Measurements from ENCODE around the gene DCX. TPM values are rescaled to one million over a fixed set of nuclear protein-coding genes. Genes with fewer than 3 reads are reported as not detected.
A peak's percentile ranks its signal among the peaks of the same experiment; 100 is the strongest.

Gene DCX
- total and polyA plus RNA-seq, 2 of the 4 experiments (the other 2 are of a cell fraction), result not detected

DNA sequence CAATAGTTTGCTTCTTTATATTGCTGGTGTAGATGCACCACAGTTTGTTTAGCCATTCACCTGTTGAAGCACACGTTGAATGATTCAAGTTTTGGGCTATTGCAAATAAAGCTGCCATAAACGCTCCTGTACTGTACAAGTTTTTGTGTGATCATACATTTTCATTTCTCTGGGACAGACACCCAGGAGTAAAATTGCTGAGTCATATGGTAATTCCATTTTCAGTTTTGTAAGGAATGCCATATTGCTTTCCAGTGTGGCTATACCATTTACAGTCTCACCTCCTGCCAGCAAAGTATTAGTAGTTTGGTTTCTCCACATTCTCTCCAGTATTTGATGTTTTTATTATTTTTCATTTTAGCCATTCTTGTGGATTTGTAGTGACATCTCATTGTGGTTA, 109.7 kb downstream of the DCX start:
- H3K18ac ChIP-seq (ENCODE audit: low read depth, low read length), result no peak overlapping the region
- DNase-seq (no peak), ATAC-seq (ENCODE audit: low read depth) (no peak)
- H3K14ac ChIP-seq (replicated peaks; ENCODE audit: low read depth, low read length), result no peak overlapping the region
- H2BK5ac ChIP-seq (ENCODE audit: low read depth, low read length, poor library complexity, severe bottlenecking), result no peak overlapping the region
- H3K79me1 ChIP-seq (ENCODE audit: low read depth in 1 of 2, low read length in 2 of 2), result no peaks in the 10 kb centered on the region
- H2BK15ac ChIP-seq (ENCODE audit: low read depth, low read length), result no peak overlapping the region
- POLR2A ChIA-PET (ENCODE audit: unreplicated experiment), result no interaction called here
- H3K4me2 ChIP-seq (ENCODE audit: low read depth, low read length), result no peak overlapping the region
- H2BK120ac ChIP-seq (ENCODE audit: low read depth, low read length), result no peak overlapping the region
- intact Hi-C loops (cut with micrococcal nuclease), result no loop called here
- CTCF ChIA-PET, result no interaction called here
- H3K27ac ChIP-seq (ENCODE audit: insufficient read depth, low read length), result no peak overlapping the region
- WGBS, 2 experiments (ENCODE audit: extremely low coverage in 2 of 2, insufficient read length in 1 of 2), result no CpG with 5 or more reads among the region's 2 CpGs
- H3K4me1 ChIP-seq (ENCODE audit: control insufficient read depth, insufficient read depth, low read length), result no peaks in the 10 kb centered on the region
- TF ChIP-seq MAFK (IDR thresholded peaks at IDR 0.05; ENCODE audit: low read depth, low read length) (peak; percentile 67), NFE2L2 (IDR thresholded peaks at IDR 0.05; ENCODE audit: low read depth, low read length) (peak; percentile 87), FOS (IDR thresholded peaks at IDR 0.05; ENCODE audit: low read depth, low read length) (no peak), POLR2A (IDR thresholded peaks at IDR 0.05; ENCODE audit: low read depth, low read length) (no peak)
- peaks cover 6% of the 10 kb centered on the region; the same call in 1 of the 2 replicates for H3K27me3 ChIP-seq (ENCODE audit: control insufficient read depth, insufficient read depth, low read length)
- no peak overlapping the region for H3K4ac ChIP-seq (ENCODE audit: low read depth, low read length)
- dilution Hi-C loops (cut with HindIII; ENCODE audit: low sequenced_read_pairs, unreplicated experiment), result no loop called here
- H2AFZ ChIP-seq (replicated peaks; ENCODE audit: low read length, poor library complexity), result no peak overlapping the region
- H2AK5ac ChIP-seq (ENCODE audit: low read depth, low read length), result no peak overlapping the region
- H3K9me1 ChIP-seq (ENCODE audit: insufficient read depth, low read length), result no peaks in the 10 kb centered on the region
- in situ Hi-C loops (cut with MboI; ENCODE audit: low sequenced_read_pairs), result no loop called here
- H2AK9ac ChIP-seq (replicated peaks; ENCODE audit: low read depth, low read length, poor library complexity), result no peak overlapping the region
- no peaks in the 10 kb centered on the region for H3K9me3 ChIP-seq (ENCODE audit: control insufficient read depth, insufficient read depth, low read length)
- H4K5ac ChIP-seq (ENCODE audit: low read depth, low read length), result no peak overlapping the region
- no peak overlapping the region for H3K4me3 ChIP-seq (ENCODE audit: insufficient read depth, low read depth, low read length)
- no peak overlapping the region for H3K23ac ChIP-seq (ENCODE audit: low read depth, low read length)
- H4K8ac ChIP-seq (ENCODE audit: low read depth in 2 of 2, low read length in 2 of 2), result no peak overlapping the region
- no peak overlapping the region for H2BK20ac ChIP-seq (ENCODE audit: low read depth, low read length)
- H4K20me1 ChIP-seq (ENCODE audit: insufficient read depth, low read length), result no peaks in the 10 kb centered on the region
- H3K36me3 ChIP-seq (ENCODE audit: control insufficient read depth, insufficient read depth, low read length), result no peaks in the 10 kb centered on the region
- H3K9ac ChIP-seq (ENCODE audit: low read depth, low read length), result no peak overlapping the region
- H3K56ac ChIP-seq (ENCODE audit: extremely low read depth, insufficient read depth, low read length), result no peak overlapping the region
- H4K91ac ChIP-seq (ENCODE audit: insufficient read depth, low read depth, low read length), result no peak overlapping the region
- no TSS peak for BruUV-seq (replicated peaks)

Data from IMR-90 (cell line).